Lower leg skin (tissue), 3 donors: ENCODE results near the gene TMOD3.

Source experiments
- CTCF ChIP-seq, 3 donors: fragments of 450-650 bp; IDR thresholded peaks; one replicate each; pipeline ENCODE4 v1.5.1; 2016; ENCODE audit warnings: antibody characterized with exemption in 3 of 3, mild to moderate bottlenecking in 3 of 3, moderate library complexity in 2 of 3
- POLR2A ChIP-seq, 2 donors: fragments of 450-650 bp; IDR thresholded peaks; one replicate each; pipeline ENCODE4 v1.6.1; 2016 to 2017; ENCODE audit warnings: antibody characterized with exemption in 2 of 2, mild to moderate bottlenecking in 1 of 2, moderate library complexity in 1 of 2

DNA sequence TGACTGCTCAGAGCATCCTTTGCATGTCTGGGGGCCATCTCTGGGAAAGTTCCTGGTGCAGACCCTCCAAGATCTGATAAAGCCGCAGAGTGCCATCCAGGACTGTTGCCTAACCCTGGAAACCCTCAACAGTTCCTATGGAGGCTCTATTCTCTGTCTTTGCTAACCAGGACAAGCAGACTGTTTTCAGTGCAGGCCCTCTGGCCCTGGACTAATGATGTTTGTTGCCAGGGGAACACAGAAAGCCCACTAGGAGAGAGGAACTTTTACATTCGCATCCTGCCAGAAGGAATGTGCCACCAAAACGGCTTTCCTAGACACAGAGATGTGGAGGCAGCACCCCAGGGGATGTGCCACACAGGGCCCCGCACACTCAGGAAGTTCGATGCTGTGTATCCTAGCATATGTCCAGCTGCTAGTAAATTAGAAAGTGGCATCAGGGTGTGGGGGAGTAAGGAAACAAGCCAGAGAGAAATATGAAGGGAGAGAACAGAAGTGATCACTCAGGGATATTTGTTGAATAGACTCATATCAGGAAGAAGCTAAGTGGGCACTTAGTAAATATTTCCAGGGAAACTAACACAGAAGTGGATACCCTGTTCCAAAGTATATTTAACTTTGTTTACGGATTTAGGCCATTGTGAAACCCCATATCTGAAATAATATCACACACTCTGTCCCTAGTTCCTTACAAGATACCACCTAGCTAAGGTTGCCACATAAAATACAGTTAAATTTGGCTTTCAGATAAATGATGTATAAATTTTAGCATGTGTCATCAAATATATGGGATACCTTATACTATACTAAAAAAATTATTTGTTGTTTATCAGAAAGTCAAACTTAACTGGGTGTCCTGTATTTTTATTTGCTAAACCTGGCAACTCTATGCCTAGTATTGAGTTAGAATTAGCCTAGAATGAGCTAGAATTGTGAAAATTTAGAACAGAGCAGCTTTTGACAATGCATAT, 29.9 kb upstream of the TMOD3 start:
- TF ChIP-seq CTCF (IDR thresholded peaks at IDR 0.05) = no peak
- no peak for TF ChIP-seq POLR2A (IDR thresholded peaks at IDR 0.05)
